Mesodermal cell (in vitro differentiated cells): ENCODE measurements around the gene SPART.

Experiments
- H3K27ac ChIP-seq: 2 replicates; pipeline ENCODE4 v1.7.0; 2013; ENCODE audit warnings: mild to moderate bottlenecking, low read depth, low read length, moderate library complexity; ENCODE audit not compliant: severe bottlenecking
- H3K36me3 ChIP-seq: 2 replicates; pipeline ENCODE4 v1.7.1; 2013; ENCODE audit warnings: mild to moderate bottlenecking, low read length, moderate library complexity; ENCODE audit not compliant: control insufficient read depth, insufficient read depth
- H3K4me1 ChIP-seq: one replicate; pipeline ENCODE4 v1.7.1; 2013; ENCODE audit warnings: mild to moderate bottlenecking, low read length; ENCODE audit not compliant: insufficient read depth, control insufficient read depth, poor library complexity, severe bottlenecking
- H3K4me3 ChIP-seq: 2 replicates; pipeline ENCODE4 v1.7.0; 2013; ENCODE audit warnings: low read length, control low read depth, mild to moderate bottlenecking; ENCODE audit not compliant: insufficient read depth, poor library complexity, severe bottlenecking; ENCODE audit errors: extremely low read depth
- H3K9me3 ChIP-seq: 2 replicates; pipeline ENCODE4 v1.7.1; 2013; ENCODE audit warnings: mild to moderate bottlenecking, low read length, moderate library complexity; ENCODE audit not compliant: control insufficient read depth
- WGBS, 2 experiments: methylation state at CpG; one replicate each; pipeline ENCODE4 v1.1.5; 2013; ENCODE audit warnings: missing lambda C conversion rate in 2 of 2; ENCODE audit not compliant: insufficient coverage in 2 of 2; 5-methylcytosine and 5-hydroxymethylcytosine counted together

SPART gene

GRCh38 chr13:36363366-36363863 lies 17.2 kb upstream of the SPART start:
- Histone ChIP-seq H3K9me3 (no peaks in the 10 kb centered on the region), H3K27ac (no peak overlapping the region), H3K4me3 (no peak overlapping the region), H3K36me3 (no peaks in the 10 kb centered on the region), H3K4me1 (no peaks in the 10 kb centered on the region)
- no CpG with 5 or more reads among the region's 3 CpGs for WGBS, 2 experiments

GRCh38 chr13:36362914-36363313 lies 16.7 kb upstream of the SPART start:
- H3K9me3 ChIP-seq, result no peaks in the 10 kb centered on the region
- no peak overlapping the region for H3K4me3 ChIP-seq
- 100% methylated on average over 1 of the region's 3 CpGs; no CpG with 5 or more reads in 1 of the 2 experiments for WGBS, 2 experiments
- H3K36me3 ChIP-seq, result no peaks in the 10 kb centered on the region
- no peak overlapping the region for H3K27ac ChIP-seq
- no peaks in the 10 kb centered on the region for H3K4me1 ChIP-seq

- Histone ChIP-seq H3K4me3 (no peak overlapping the region), H3K27ac (no peak overlapping the region), H3K36me3 (no peaks in the 10 kb centered on the region), H3K9me3 (no peaks in the 10 kb centered on the region), H3K4me1 (no peaks in the 10 kb centered on the region)
- WGBS, 2 experiments, result 89% methylated on average over 1 of the region's 2 CpGs
Observed at GRCh38 chr13:36362251-36362650, 16.1 kb upstream of the SPART start.

GRCh38 chr13:36360903-36361302 lies 14.7 kb upstream of the SPART start:
- WGBS, 2 experiments, result no CpG with 5 or more reads among the region's 1 CpG
- H3K27ac ChIP-seq, result no peak overlapping the region
- H3K36me3 ChIP-seq, result no peaks in the 10 kb centered on the region
- H3K9me3 ChIP-seq, result no peaks in the 10 kb centered on the region
- H3K4me1 ChIP-seq, result no peaks in the 10 kb centered on the region
- no peak overlapping the region for H3K4me3 ChIP-seq

DNA sequence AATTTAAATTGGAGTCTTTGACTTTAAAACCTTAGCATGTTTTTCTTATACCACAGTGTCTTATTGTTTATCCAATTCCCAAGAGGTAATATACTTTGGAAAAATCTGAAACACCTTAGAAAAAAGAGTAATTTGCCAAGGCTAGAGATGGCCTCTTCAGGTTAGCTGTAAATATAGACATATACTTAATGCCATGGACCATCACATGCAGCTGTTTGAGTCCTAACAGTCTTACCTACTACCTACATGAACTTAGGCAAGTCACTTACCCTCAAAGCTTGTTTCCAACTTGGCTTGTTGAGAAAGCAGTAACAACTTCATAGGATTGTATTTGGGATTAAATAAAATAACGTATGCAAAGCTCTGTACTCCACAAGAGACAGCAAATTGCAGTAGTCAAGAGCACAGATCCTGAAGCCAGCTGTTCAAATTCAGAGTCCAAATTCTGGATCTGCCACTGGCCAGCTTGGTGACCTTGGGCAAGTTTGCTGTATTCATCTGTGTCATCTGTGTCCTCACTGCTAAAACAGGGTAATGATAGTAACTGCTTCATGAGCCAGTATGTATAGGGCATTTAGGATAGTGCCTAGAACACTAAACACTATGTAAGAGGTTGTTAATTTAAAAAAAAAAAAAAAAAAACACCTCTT lies 13.2 kb upstream of the SPART start:
- no peaks in the 10 kb centered on the region for H3K4me1 ChIP-seq
- 100% methylated on average over 1 of the region's 1 CpG; no CpG with 5 or more reads in 1 of the 2 experiments for WGBS, 2 experiments
- no peaks in the 10 kb centered on the region for H3K9me3 ChIP-seq
- no peaks in the 10 kb centered on the region for H3K36me3 ChIP-seq
- no peak overlapping the region for H3K27ac ChIP-seq
- H3K4me3 ChIP-seq, result no peak overlapping the region

DNA sequence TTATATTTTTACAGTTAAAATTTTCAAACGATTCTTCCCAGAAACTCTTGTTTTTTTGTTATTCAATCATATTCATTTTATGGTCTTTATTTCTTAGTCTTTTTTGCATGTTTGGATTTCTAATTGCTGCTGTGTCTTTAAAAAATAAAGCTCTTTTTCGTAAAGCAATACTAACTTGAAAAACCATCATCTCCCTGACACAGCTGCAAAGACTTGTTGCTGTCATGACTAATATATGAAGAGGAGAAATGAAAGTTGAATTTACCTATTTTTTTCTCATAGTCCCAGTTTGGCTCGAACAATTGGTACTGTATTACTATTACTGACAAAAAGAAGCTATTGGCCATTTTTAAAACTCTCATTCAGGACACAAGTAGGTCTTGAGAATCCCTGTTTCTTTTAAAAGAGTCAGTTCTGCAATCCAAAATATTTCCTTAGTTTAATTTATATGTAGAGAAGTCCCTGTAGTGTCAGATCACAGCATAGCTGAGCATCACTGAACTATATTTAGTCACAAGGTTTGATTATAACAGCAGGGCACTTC lies 12.1 kb upstream of the SPART start:
- Histone ChIP-seq H3K27ac (no peak overlapping the region), H3K36me3 (no peaks in the 10 kb centered on the region), H3K9me3 (no peaks in the 10 kb centered on the region), H3K4me1 (no peaks in the 10 kb centered on the region), H3K4me3 (no peak overlapping the region)
- whole genome bisulfite sequencing, 2 experiments, result no CpG with 5 or more reads among the region's 3 CpGs

GRCh38 chr13:36357692-36358091 lies 11.5 kb upstream of the SPART start:
- no peak overlapping the region for H3K4me3 ChIP-seq
- H3K4me1 ChIP-seq, result no peaks in the 10 kb centered on the region
- H3K9me3 ChIP-seq, result no peaks in the 10 kb centered on the region

GRCh38 chr13:36357231-36357630 lies 11.0 kb upstream of the SPART start:
- Histone ChIP-seq H3K4me1 (no peaks in the 10 kb centered on the region), H3K36me3 (no peaks in the 10 kb centered on the region), H3K27ac (no peak overlapping the region), H3K4me3 (no peak overlapping the region), H3K9me3 (no peaks in the 10 kb centered on the region)
- WGBS, 2 experiments, result 50 to 95% methylated on average over 2 of the region's 4 CpGs

More at GRCh38 chr13:36357692-36358091, 11.5 kb upstream of the SPART start:
- Histone ChIP-seq H3K36me3 (no peaks in the 10 kb centered on the region), H3K27ac (no peak overlapping the region)
- 93% methylated on average over 3 of the region's 3 CpGs; no CpG with 5 or more reads in 1 of the 2 experiments for WGBS, 2 experiments

- 73 to 92% methylated on average over 4 to 6 of the region's 7 CpGs for WGBS, 2 experiments
- H3K4me1 ChIP-seq, result no peaks in the 10 kb centered on the region
- no peak overlapping the region for H3K4me3 ChIP-seq
- no peaks in the 10 kb centered on the region for H3K36me3 ChIP-seq
- H3K9me3 ChIP-seq, result no peaks in the 10 kb centered on the region
- H3K27ac ChIP-seq, result no peak overlapping the region
Observed at GRCh38 chr13:36356058-36356457, 9.9 kb upstream of the SPART start.

- H3K4me1 ChIP-seq, result no peaks in the 10 kb centered on the region
- no peak overlapping the region for H3K4me3 ChIP-seq
- no peaks in the 10 kb centered on the region for H3K9me3 ChIP-seq
- H3K27ac ChIP-seq, result no peak overlapping the region
- H3K36me3 ChIP-seq, result no peaks in the 10 kb centered on the region
- WGBS, 2 experiments, result no CpG with 5 or more reads among the region's 2 CpGs
Observed at GRCh38 chr13:36355632-36356031, 9.4 kb upstream of the SPART start.
